SK-N-MC (cell line): ENCODE data around the gene TFR2.

Source experiments
- EZH2 ChIP-seq: fragments of 200-600 bp; sonication (generic); IDR thresholded peaks from one replicate; pipeline ENCODE4 v1.6.1; 2017; ENCODE audit warnings: antibody characterized with exemption
- FOXP2 ChIP-seq: optimal IDR thresholded peaks from 2 replicates; pipeline ENCODE3; 2011; ENCODE audit warnings: mild to moderate bottlenecking, moderate library complexity; ENCODE audit not compliant: insufficient read depth; ENCODE audit errors: extremely low read length, control extremely low read depth
- POLR2AphosphoS5 ChIP-seq: IDR thresholded peaks from 2 replicates; pipeline ENCODE4 v1.6.1; 2012; ENCODE audit warnings: mild to moderate bottlenecking, low read depth, low read length, borderline replicate concordance

GRCh38 chr7:100584683-100585510 lies 56.5 kb downstream of the TFR2 start:
- TF ChIP-seq EZH2 (no peak), POLR2AphosphoS5 (no peak), FOXP2 (no peak)
